H9 (cell line): ENCODE results near the gene CPEB2. TPM values are rescaled to one million over a fixed set of nuclear protein-coding genes. Genes with fewer than 3 reads are reported as not detected.

ENCODE experiments used
- DNase-seq: peaks from one replicate; pipeline ENCODE4 v3.0.0-alpha.2; 2017
- H2AFZ ChIP-seq: one replicate; pipeline ENCODE4 v1.6.1; 2013; ENCODE audit warnings: mild to moderate bottlenecking, low read length, control low read depth, moderate library complexity
- H2AK5ac ChIP-seq: 2 replicates; pipeline ENCODE4 v1.6.1; 2013; ENCODE audit warnings: low read length, control low read depth, mixed read lengths; ENCODE audit not compliant: insufficient read length
- H2BK120ac ChIP-seq: one replicate; pipeline ENCODE4 v1.6.1; 2013; ENCODE audit warnings: low read depth, mild to moderate bottlenecking, low read length, control low read depth, inconsistent platforms; ENCODE audit not compliant: poor library complexity, severe bottlenecking
- H2BK12ac ChIP-seq: 2 replicates; pipeline ENCODE4 v1.6.1; 2013; ENCODE audit warnings: low read length, control low read depth, mixed read lengths, low read depth; ENCODE audit not compliant: insufficient read length
- H2BK15ac ChIP-seq: 2 replicates; pipeline ENCODE4 v1.6.1; 2013; ENCODE audit warnings: low read depth, low read length, control low read depth
- H2BK20ac ChIP-seq: one replicate; pipeline ENCODE4 v1.6.1; 2013; ENCODE audit warnings: low read depth, mild to moderate bottlenecking, low read length, control low read depth, inconsistent platforms; ENCODE audit not compliant: poor library complexity, severe bottlenecking
- H2BK5ac ChIP-seq: 2 replicates; pipeline ENCODE4 v1.6.1; 2013; ENCODE audit warnings: low read length, control low read depth, mixed read lengths; ENCODE audit not compliant: insufficient read length
- H3K14ac ChIP-seq: 2 replicates; pipeline ENCODE4 v1.6.1; 2013; ENCODE audit warnings: low read length, control low read depth; ENCODE audit not compliant: insufficient read depth
- H3K18ac ChIP-seq: 2 replicates; pipeline ENCODE4 v1.6.1; 2013; ENCODE audit warnings: low read depth, mild to moderate bottlenecking, mixed read lengths, low read length, control low read depth; ENCODE audit not compliant: insufficient read length
- H3K23ac ChIP-seq: 2 replicates; pipeline ENCODE4 v1.6.1; 2013; ENCODE audit warnings: low read length, control low read depth, mixed read lengths, low read depth; ENCODE audit not compliant: insufficient read length
- H3K23me2 ChIP-seq: 2 replicates; pipeline ENCODE4 v1.6.1; 2013; ENCODE audit warnings: low read depth, mild to moderate bottlenecking, mixed read lengths, low read length, control low read depth; ENCODE audit not compliant: insufficient read length, poor library complexity, severe bottlenecking
- H3K27ac ChIP-seq: 2 replicates; pipeline ENCODE4 v1.5.1; 2013; ENCODE audit warnings: low read length, control low read depth, mixed read lengths, low read depth; ENCODE audit not compliant: insufficient read length
- H3K27me3 ChIP-seq: 2 replicates; pipeline ENCODE4 v1.6.1; 2013; ENCODE audit warnings: low read length, control low read depth, inconsistent platforms; ENCODE audit not compliant: insufficient read depth
- H3K4ac ChIP-seq: 2 replicates; pipeline ENCODE4 v1.6.1; 2013; ENCODE audit warnings: low read depth, mild to moderate bottlenecking, control low read depth, inconsistent platforms, low read length, moderate library complexity
- H3K4me1 ChIP-seq: 2 replicates; pipeline ENCODE4 v1.6.1; 2013; ENCODE audit warnings: low read length, control low read depth, inconsistent platforms; ENCODE audit not compliant: insufficient read depth
- H3K4me2 ChIP-seq: 2 replicates; pipeline ENCODE4 v1.6.1; 2013; ENCODE audit warnings: low read length, control low read depth, mixed read lengths; ENCODE audit not compliant: insufficient read length, insufficient read depth
- H3K56ac ChIP-seq: 2 replicates; pipeline ENCODE4 v1.6.1; 2013; ENCODE audit warnings: low read depth, mild to moderate bottlenecking, mixed read lengths, low read length, control low read depth; ENCODE audit not compliant: insufficient read length
- H3K79me1 ChIP-seq: 2 replicates; pipeline ENCODE4 v1.6.1; 2013; ENCODE audit warnings: low read depth, mild to moderate bottlenecking, moderate library complexity, low read length, control low read depth, inconsistent platforms; ENCODE audit not compliant: insufficient read depth, poor library complexity, severe bottlenecking
- H3K79me2 ChIP-seq: 2 replicates; pipeline ENCODE4 v1.6.1; 2013; ENCODE audit warnings: low read length, control low read depth, inconsistent platforms; ENCODE audit not compliant: insufficient read depth
- H3K9ac ChIP-seq: 2 replicates; pipeline ENCODE4 v1.6.1; 2013; ENCODE audit warnings: low read length, control low read depth, mixed read lengths; ENCODE audit not compliant: insufficient read length; ENCODE audit errors: extremely low read depth
- H3K9me3 ChIP-seq: one replicate; pipeline ENCODE4 v1.6.1; 2013; ENCODE audit warnings: low read depth, low read length, inconsistent platforms; ENCODE audit not compliant: control insufficient read depth
- H3T11ph ChIP-seq: one replicate; pipeline ENCODE4 v1.6.1; 2013; ENCODE audit warnings: mild to moderate bottlenecking, low read length, control low read depth, inconsistent platforms
- H4K20me1 ChIP-seq: one replicate; pipeline ENCODE4 v1.6.1; 2013; ENCODE audit not compliant: control insufficient read depth, insufficient read length, insufficient read depth
- H4K5ac ChIP-seq: 2 replicates; pipeline ENCODE4 v1.6.1; 2013; ENCODE audit warnings: low read depth, mild to moderate bottlenecking, mixed read lengths, low read length, control low read depth; ENCODE audit not compliant: insufficient read length
- H4K8ac ChIP-seq: replicated peaks from 2 replicates; pipeline ENCODE4 v1.6.1; 2013; ENCODE audit warnings: low read length, control low read depth, mixed read lengths, low read depth; ENCODE audit not compliant: insufficient read length
- H4K91ac ChIP-seq: 2 replicates; pipeline ENCODE4 v1.6.1; 2013; ENCODE audit warnings: low read depth, mild to moderate bottlenecking, moderate library complexity, mixed read lengths, low read length, control low read depth; ENCODE audit not compliant: insufficient read length
- H3K27ac Mint-ChIP-seq, 3 experiments: 2 replicates in 2 of 3; 3 replicates in 1 of 3; pipeline ENCODE4 v1.8.0; 2020 to 2021; ENCODE audit warnings: mixed read lengths in 3 of 3, mild to moderate bottlenecking in 1 of 3, moderate library complexity in 1 of 3
- H3K27me3 Mint-ChIP-seq: 2 replicates; pipeline ENCODE4 v1.8.0; 2021; ENCODE audit warnings: low read depth, mild to moderate bottlenecking, moderate library complexity, mixed read lengths
- H3K36me3 Mint-ChIP-seq, 3 experiments: 2 replicates in 2 of 3; 3 replicates in 1 of 3; pipeline ENCODE4 v1.8.0; 2020 to 2021; ENCODE audit warnings: low read depth in 3 of 3, mixed read lengths in 3 of 3; ENCODE audit not compliant: insufficient read depth in 1 of 3
- H3K4me1 Mint-ChIP-seq, 2 experiments: 2 replicates each; pipeline ENCODE4 v1.8.0; 2020; ENCODE audit warnings: mixed read lengths in 2 of 2
- H3K4me3 Mint-ChIP-seq, 2 experiments: 2 replicates in 1 of 2; 3 replicates in 1 of 2; pipeline ENCODE4 v1.8.0; 2020 to 2021; ENCODE audit warnings: mild to moderate bottlenecking in 2 of 2, mixed read lengths in 2 of 2, moderate library complexity in 1 of 2
- H3K9me3 Mint-ChIP-seq, 2 experiments: 2 replicates in 1 of 2; 3 replicates in 1 of 2; pipeline ENCODE4 v1.8.0; 2020; ENCODE audit warnings: mild to moderate bottlenecking in 2 of 2, mixed read lengths in 2 of 2, moderate library complexity in 1 of 2
- WGBS: extraction: QIAGEN DNeasy Blood & Tissue Kit; methylation state at CpG from one replicate; pipeline ENCODE4 v1.1.7; 2013; ENCODE audit warnings: missing lambda C conversion rate, low lambda C conversion rate, mixed read lengths; ENCODE audit not compliant: insufficient read length; ENCODE audit errors: extremely low coverage; 5-methylcytosine and 5-hydroxymethylcytosine counted together
- total RNA-seq: library from RNA; stranded (reverse); gene quantifications from 2 replicates; pipeline ENCODE4 v1.2.1, GENCODE V29; 2021
- TF ChIP-seq, protein P1 (sequence below): fragments of 200-600 bp; sonication (generic); conservative IDR thresholded peaks from 3 replicates; pipeline ENCODE4 v1.8.0; 2021; ENCODE audit warnings: antibody characterized with exemption, mild to moderate bottlenecking

CPEB2 gene
- total RNA-seq, 1 experiment from 2014 or later, result 1.8 TPM

DNA sequence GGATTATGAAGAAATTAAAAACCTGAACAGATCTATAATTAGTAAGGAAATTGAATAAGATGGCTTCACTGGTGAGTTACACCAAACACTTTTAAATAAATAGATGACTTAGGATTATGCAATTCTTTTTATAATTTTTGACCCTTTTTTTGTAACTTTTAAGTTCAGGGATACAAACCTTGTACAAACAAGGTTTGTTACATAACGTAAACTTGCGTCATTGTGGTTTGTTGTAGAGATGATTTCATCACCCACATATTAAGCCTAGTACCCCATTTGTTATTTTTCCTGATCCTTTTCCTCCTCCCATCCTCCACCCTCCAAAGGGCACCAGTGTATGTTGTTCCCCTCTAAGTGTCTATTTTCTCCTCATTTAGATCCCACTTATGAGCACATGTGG, 75.7 kb downstream of the CPEB2 start:
- H2AK5ac ChIP-seq, result no peak overlapping the region
- no CpG with 5 or more reads among the region's 2 CpGs for WGBS
- no peak overlapping the region for H2BK20ac ChIP-seq
- TF ChIP-seq, protein P1, sequence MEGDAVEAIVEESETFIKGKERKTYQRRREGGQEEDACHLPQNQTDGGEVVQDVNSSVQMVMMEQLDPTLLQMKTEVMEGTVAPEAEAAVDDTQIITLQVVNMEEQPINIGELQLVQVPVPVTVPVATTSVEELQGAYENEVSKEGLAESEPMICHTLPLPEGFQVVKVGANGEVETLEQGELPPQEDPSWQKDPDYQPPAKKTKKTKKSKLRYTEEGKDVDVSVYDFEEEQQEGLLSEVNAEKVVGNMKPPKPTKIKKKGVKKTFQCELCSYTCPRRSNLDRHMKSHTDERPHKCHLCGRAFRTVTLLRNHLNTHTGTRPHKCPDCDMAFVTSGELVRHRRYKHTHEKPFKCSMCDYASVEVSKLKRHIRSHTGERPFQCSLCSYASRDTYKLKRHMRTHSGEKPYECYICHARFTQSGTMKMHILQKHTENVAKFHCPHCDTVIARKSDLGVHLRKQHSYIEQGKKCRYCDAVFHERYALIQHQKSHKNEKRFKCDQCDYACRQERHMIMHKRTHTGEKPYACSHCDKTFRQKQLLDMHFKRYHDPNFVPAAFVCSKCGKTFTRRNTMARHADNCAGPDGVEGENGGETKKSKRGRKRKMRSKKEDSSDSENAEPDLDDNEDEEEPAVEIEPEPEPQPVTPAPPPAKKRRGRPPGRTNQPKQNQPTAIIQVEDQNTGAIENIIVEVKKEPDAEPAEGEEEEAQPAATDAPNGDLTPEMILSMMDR, result no peak
- no peak overlapping the region for H4K5ac ChIP-seq
- no peaks in the 10 kb centered on the region for H3K23me2 ChIP-seq
- no peaks in the 10 kb centered on the region for H3K79me2 ChIP-seq
- Mint-ChIP-seq H3K4me1 (no peaks in the 10 kb centered on the region), H3K27ac (no peak overlapping the region), H3K4me3 (no peak overlapping the region), H3K27me3 (no peaks in the 10 kb centered on the region; the same call in 1 of the 2 replicates), H3K9me3 (peaks cover 4 to 7% of the 10 kb centered on the region in 2 experiments; a peak in 4 of 5 replicates), H3K36me3 (peaks cover 0 to 2% (median 0%) of the 10 kb centered on the region in 3 experiments; a peak in 2 of 7 replicates)
- H3K27me3 ChIP-seq, result no peaks in the 10 kb centered on the region; the same call in 1 of the 2 replicates
- H3K4ac ChIP-seq, result no peak overlapping the region
- H2BK15ac ChIP-seq, result no peak overlapping the region
- no peak overlapping the region for H3T11ph ChIP-seq
- no peak overlapping the region for H3K56ac ChIP-seq
- no peak overlapping the region for H2BK120ac ChIP-seq
- no peak overlapping the region for H3K23ac ChIP-seq
- H4K20me1 ChIP-seq, result no peaks in the 10 kb centered on the region
- H3K9me3 ChIP-seq, result no peaks in the 10 kb centered on the region
- H3K4me2 ChIP-seq, result no peak overlapping the region
- no peak for DNase-seq
- H3K27ac ChIP-seq, result no peak overlapping the region
- H3K9ac ChIP-seq, result no peak overlapping the region
- no peak overlapping the region for H2AFZ ChIP-seq
- no peak overlapping the region for H2BK5ac ChIP-seq
- H2BK12ac ChIP-seq, result no peak overlapping the region
- no peaks in the 10 kb centered on the region for H3K4me1 ChIP-seq
- H3K14ac ChIP-seq, result no peak overlapping the region
- H3K18ac ChIP-seq, result no peak overlapping the region
- H4K91ac ChIP-seq, result no peak overlapping the region
- H3K79me1 ChIP-seq, result no peaks in the 10 kb centered on the region
- no peak overlapping the region for H4K8ac ChIP-seq
